ENCODE measurements around the gene CRISPLD2.

DNA sequence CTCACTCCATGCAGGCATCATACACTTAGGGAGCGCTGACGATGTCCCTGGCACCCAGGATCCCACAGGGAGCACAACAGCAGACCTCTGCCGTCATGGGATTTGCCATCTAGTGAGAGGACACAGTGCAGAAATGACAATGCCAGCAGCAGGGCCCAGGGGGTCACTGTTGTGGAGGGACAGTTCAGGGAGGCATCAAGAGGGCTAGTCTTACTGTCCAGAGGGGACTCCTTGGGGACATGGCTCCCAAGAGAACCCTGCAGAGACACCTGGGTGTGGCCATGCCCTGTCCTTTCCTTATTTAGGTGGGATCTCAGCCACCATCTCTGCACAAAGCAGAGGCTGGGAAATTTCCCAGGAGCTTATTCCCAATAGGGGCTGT is 73.7 kb downstream of the CRISPLD2 start:
- TF ChIP-seq GATA2 (IDR thresholded peaks at IDR 0.05; ENCODE audit: low read depth, low read length) (no peak), GATA3 (IDR thresholded peaks at IDR 0.05; ENCODE audit: low read depth, low read length) (no peak)
